IMR-90 (cell line): Measurements from ENCODE around the gene MYL10. TPM values are rescaled to one million over a fixed set of nuclear protein-coding genes. Genes with fewer than 3 reads are reported as not detected.

Experiments used
- ATAC-seq: fragments of 200-7000 bp; cut with Tn5 transposase; 2 replicates; pipeline ENCODE4 v1.9.1; 2020; ENCODE audit warnings: low read depth, mild to moderate bottlenecking, moderate library complexity
- BruUV-seq: library from RNA; stranded (reverse); fragments of 400-500 nt; replicated peaks from 2 replicates; lab custom pipeline; 2021; lab: Mats Ljungman, UMichigan
- CTCF ChIA-PET: fragments of 300-600 bp; formaldehyde crosslinking; extraction: SDS; loops from one replicate; lab custom pipeline; 2021; ENCODE audit warnings: antibody characterized with exemption; lab: Yijun Ruan, JAX
- POLR2A ChIA-PET: fragments of 300-600 bp; sonication (Branson Sonifier 250); formaldehyde crosslinking; loops from one replicate; lab custom pipeline; 2022; ENCODE audit warnings: antibody characterized with exemption; ENCODE audit not compliant: unreplicated experiment; lab: Charles Lee
- DNase-seq: peaks from one replicate; pipeline ENCODE4 v3.0.0; 2013
- H2AFZ ChIP-seq: replicated peaks from 2 replicates; pipeline ENCODE3; 2013; ENCODE audit warnings: low read length, mild to moderate bottlenecking; ENCODE audit not compliant: poor library complexity
- H2AK5ac ChIP-seq: 2 replicates; pipeline ENCODE4 v1.6.1; 2013; ENCODE audit warnings: low read depth, low read length, inconsistent platforms
- H2AK9ac ChIP-seq: replicated peaks from 2 replicates; pipeline ENCODE3; 2013; ENCODE audit warnings: mild to moderate bottlenecking, low read depth, low read length, moderate library complexity; ENCODE audit not compliant: poor library complexity
- H2BK120ac ChIP-seq: 2 replicates; pipeline ENCODE4 v1.6.1; 2013; ENCODE audit warnings: low read depth, low read length, inconsistent platforms
- H2BK15ac ChIP-seq: 3 replicates; pipeline ENCODE4 v1.6.1; 2013; ENCODE audit warnings: low read depth, low read length, inconsistent platforms
- H2BK20ac ChIP-seq: 2 replicates; pipeline ENCODE4 v1.6.1; 2013; ENCODE audit warnings: low read depth, mild to moderate bottlenecking, inconsistent platforms, low read length, moderate library complexity
- H2BK5ac ChIP-seq: 2 replicates; pipeline ENCODE4 v1.6.1; 2013; ENCODE audit warnings: mild to moderate bottlenecking, low read depth, low read length, inconsistent platforms; ENCODE audit not compliant: poor library complexity, severe bottlenecking
- H3K14ac ChIP-seq: replicated peaks from 2 replicates; pipeline ENCODE4 v1.6.1; 2013; ENCODE audit warnings: low read depth, low read length, inconsistent platforms
- H3K18ac ChIP-seq: 2 replicates; pipeline ENCODE4 v1.6.1; 2013; ENCODE audit warnings: low read depth, low read length, control low read depth
- H3K23ac ChIP-seq: 2 replicates; pipeline ENCODE4 v1.6.1; 2013; ENCODE audit warnings: low read depth, low read length, inconsistent platforms
- H3K27ac ChIP-seq: 2 replicates; pipeline ENCODE4 v1.5.1; 2013; ENCODE audit warnings: mild to moderate bottlenecking, control low read depth, low read length; ENCODE audit not compliant: insufficient read depth
- H3K27me3 ChIP-seq: 2 replicates; pipeline ENCODE4 v1.6.1; 2013; ENCODE audit warnings: low read length; ENCODE audit not compliant: control insufficient read depth, insufficient read depth
- H3K36me3 ChIP-seq: 2 replicates; pipeline ENCODE4 v1.6.1; 2013; ENCODE audit warnings: low read length, mixed read lengths; ENCODE audit not compliant: control insufficient read depth, insufficient read depth
- H3K4ac ChIP-seq: 2 replicates; pipeline ENCODE4 v1.6.1; 2013; ENCODE audit warnings: low read depth, low read length, inconsistent platforms
- H3K4me1 ChIP-seq: 2 replicates; pipeline ENCODE4 v1.6.1; 2013; ENCODE audit warnings: low read length, mixed read lengths; ENCODE audit not compliant: control insufficient read depth, insufficient read depth
- H3K4me2 ChIP-seq: 2 replicates; pipeline ENCODE4 v1.6.1; 2013; ENCODE audit warnings: low read depth, mild to moderate bottlenecking, control low read depth, low read length, moderate library complexity
- H3K4me3 ChIP-seq: 2 replicates; pipeline ENCODE4 v1.5.1; 2013; ENCODE audit warnings: low read depth, mild to moderate bottlenecking, control low read depth, low read length, moderate library complexity; ENCODE audit not compliant: insufficient read depth
- H3K56ac ChIP-seq: 2 replicates; pipeline ENCODE4 v1.6.1; 2013; ENCODE audit warnings: low read length, inconsistent platforms; ENCODE audit not compliant: insufficient read depth; ENCODE audit errors: extremely low read depth
- H3K79me1 ChIP-seq, 2 experiments: 2 replicates each; pipeline ENCODE4 v1.6.1; 2013; ENCODE audit warnings: low read length in 2 of 2, inconsistent platforms in 1 of 2, low read depth in 1 of 2
- H3K9ac ChIP-seq: 2 replicates; pipeline ENCODE4 v1.6.1; 2013; ENCODE audit warnings: low read depth, low read length, control low read depth
- H3K9me1 ChIP-seq: 2 replicates; pipeline ENCODE4 v1.6.1; 2013; ENCODE audit warnings: low read length, inconsistent platforms; ENCODE audit not compliant: insufficient read depth
- H3K9me3 ChIP-seq: 2 replicates; pipeline ENCODE4 v1.6.1; 2013; ENCODE audit warnings: low read length; ENCODE audit not compliant: control insufficient read depth, insufficient read depth
- H4K20me1 ChIP-seq: 2 replicates; pipeline ENCODE4 v1.6.1; 2013; ENCODE audit warnings: low read length, inconsistent platforms; ENCODE audit not compliant: insufficient read depth
- H4K5ac ChIP-seq: 2 replicates; pipeline ENCODE4 v1.6.1; 2013; ENCODE audit warnings: mild to moderate bottlenecking, low read depth, low read length, control low read depth
- H4K8ac ChIP-seq, 2 experiments: 2 replicates each; pipeline ENCODE4 v1.6.1; 2013; ENCODE audit warnings: low read depth in 2 of 2, low read length in 2 of 2, control low read depth in 1 of 2, inconsistent platforms in 1 of 2
- H4K91ac ChIP-seq: 2 replicates; pipeline ENCODE4 v1.6.1; 2013; ENCODE audit warnings: low read depth, low read length, inconsistent platforms; ENCODE audit not compliant: insufficient read depth
- CEBPB ChIP-seq: IDR thresholded peaks from 2 replicates; pipeline ENCODE4 v1.6.1; 2012; ENCODE audit warnings: low read depth, low read length, improper control_type of control experiment
- MAZ ChIP-seq: IDR thresholded peaks from 2 replicates; pipeline ENCODE4 v1.6.1; 2012; ENCODE audit warnings: low read depth, mild to moderate bottlenecking, low read length, improper control_type of control experiment, moderate library complexity, borderline replicate concordance
- MXI1 ChIP-seq: IDR thresholded peaks from 2 replicates; pipeline ENCODE4 v1.6.1; 2012; ENCODE audit warnings: low read depth, mild to moderate bottlenecking, low read length, moderate library complexity, borderline replicate concordance
- NFE2L2 ChIP-seq: fragments of 150-350 bp; IDR thresholded peaks from 2 replicates; pipeline ENCODE4 v1.6.1; 2016; ENCODE audit warnings: low read depth, mild to moderate bottlenecking, low read length
- RCOR1 ChIP-seq: IDR thresholded peaks from 2 replicates; pipeline ENCODE4 v1.6.1; 2012; ENCODE audit warnings: mild to moderate bottlenecking, low read length, improper control_type of control experiment; ENCODE audit not compliant: insufficient replicate concordance
- SMC3 ChIP-seq: fragments of 150-350 bp; IDR thresholded peaks from 2 replicates; pipeline ENCODE4 v1.6.1; 2016; ENCODE audit warnings: low read depth, mild to moderate bottlenecking, antibody characterized with exemption, low read length, moderate library complexity
- WGBS, 2 experiments: methylation state at CpG; one replicate each; pipeline versions ENCODE4 v1.1.5 to v1.1.7; 2013; ENCODE audit warnings: missing lambda C conversion rate in 2 of 2; ENCODE audit not compliant: insufficient read length in 1 of 2; ENCODE audit errors: extremely low coverage in 2 of 2; 5-methylcytosine and 5-hydroxymethylcytosine counted together
- dilution Hi-C: fragments of 300-500 bp; cut with HindIII; formaldehyde crosslinking; loops from one replicate; pipeline ENCODE4 v1.14.3; 2018; ENCODE audit warnings: low sequenced_read_pairs; ENCODE audit not compliant: unreplicated experiment
- in situ Hi-C: fragments of 300-500 bp; cut with MboI; formaldehyde crosslinking; loops from 3 replicates; pipeline ENCODE4 v1.14.3; 2019; ENCODE audit warnings: low sequenced_read_pairs, inconsistent platforms, mixed read lengths
- intact Hi-C: fragments of 100-400 bp; cut with micrococcal nuclease; formaldehyde crosslinking; loops from 2 replicates; pipeline ENCODE4 v1.10.0; 2022
- polyA plus RNA-seq, 3 experiments: library from polyadenylated mRNA; depleted of rRNA; stranded (reverse); fragments of >200 nt; gene quantifications; 2 replicates each; pipeline ENCODE4 v1.2.3, GENCODE V29; 2012; ENCODE audit warnings: low replicate concordance in 1 of 3
- total RNA-seq: library from RNA; depleted of rRNA; stranded (reverse); fragments of >200 nt; gene quantifications from 2 replicates; pipeline ENCODE4 v1.2.3, GENCODE V29; 2012
- TF ChIP-seq, protein P1 (sequence below): conservative IDR thresholded peaks from 2 replicates; pipeline ENCODE4 v1.5.1; 2012; ENCODE audit warnings: mild to moderate bottlenecking, low read depth, low read length, improper control_type of control experiment
- TF ChIP-seq, protein P2 (sequence below): fragments of 150-350 bp; IDR thresholded peaks from 2 replicates; pipeline ENCODE4 v1.6.1; 2017; ENCODE audit warnings: mild to moderate bottlenecking, antibody characterized with exemption, low read length, low read depth

The MYL10 gene
- total and polyA plus RNA-seq, 2 of the 4 experiments (the other 2 are of a cell fraction): not detected

DNA sequence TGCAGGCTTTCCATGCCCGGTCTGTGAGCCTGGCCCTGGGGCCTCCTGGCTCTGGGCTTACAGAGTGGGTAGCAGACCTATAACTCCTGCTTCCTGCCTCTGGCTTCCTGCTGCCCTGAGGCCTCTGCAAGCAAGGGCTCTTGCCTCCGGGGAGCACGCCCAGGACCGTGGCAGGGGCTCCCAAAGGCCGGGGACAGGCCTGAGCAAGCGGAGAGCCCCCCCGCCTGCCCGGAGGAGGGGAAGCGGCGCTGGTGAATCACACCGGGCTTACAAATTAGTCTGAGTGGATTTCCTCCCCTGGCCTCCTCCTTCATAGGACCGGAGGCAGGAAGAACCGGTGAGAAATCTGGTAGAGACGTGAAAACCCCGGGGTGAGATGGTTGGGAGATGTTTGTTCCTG lies 1.5 kb upstream of the MYL10 start:
- peak overlapping the region; percentile 35 for H2AFZ ChIP-seq
- H3K4me1 ChIP-seq: no peaks in the 10 kb centered on the region
- dilution Hi-C loops: no loop called here
- no peak overlapping the region for H4K8ac ChIP-seq
- H3K9me1 ChIP-seq: no peaks in the 10 kb centered on the region
- H3K14ac ChIP-seq: no peak overlapping the region
- H3K56ac ChIP-seq: no peak overlapping the region
- no peaks in the 10 kb centered on the region for H3K79me1 ChIP-seq
- ATAC-seq (peak; percentile 17; the same call in 1 of the 2 replicates), DNase-seq (peak; percentile 18)
- no peak overlapping the region for H3K4ac ChIP-seq
- H4K5ac ChIP-seq: no peak overlapping the region
- no peak overlapping the region for H2BK120ac ChIP-seq
- H3K9me3 ChIP-seq: peaks cover 4% of the 10 kb centered on the region; the same call in 1 of the 2 replicates
- WGBS, 2 experiments: 60% methylated on average over 1 of the region's 15 CpGs; no CpG with 5 or more reads in 1 of the 2 experiments
- H4K20me1 ChIP-seq: no peaks in the 10 kb centered on the region
- no peak overlapping the region for H4K91ac ChIP-seq
- no peak overlapping the region for H2BK5ac ChIP-seq
- H3K4me2 ChIP-seq: no peak overlapping the region
- H3K4me3 ChIP-seq: no peak overlapping the region
- ChIA-PET POLR2A (interaction anchor here (0.6 kb wide), 1 partner anchor 99 kb away, joined by 7 read pairs; no protein-coding TSS in a partner anchor), CTCF (no interaction called here)
- BruUV-seq: no TSS peak
- no peak overlapping the region for H3K9ac ChIP-seq
- H3K23ac ChIP-seq: no peak overlapping the region
- TF ChIP-seq, protein P1, sequence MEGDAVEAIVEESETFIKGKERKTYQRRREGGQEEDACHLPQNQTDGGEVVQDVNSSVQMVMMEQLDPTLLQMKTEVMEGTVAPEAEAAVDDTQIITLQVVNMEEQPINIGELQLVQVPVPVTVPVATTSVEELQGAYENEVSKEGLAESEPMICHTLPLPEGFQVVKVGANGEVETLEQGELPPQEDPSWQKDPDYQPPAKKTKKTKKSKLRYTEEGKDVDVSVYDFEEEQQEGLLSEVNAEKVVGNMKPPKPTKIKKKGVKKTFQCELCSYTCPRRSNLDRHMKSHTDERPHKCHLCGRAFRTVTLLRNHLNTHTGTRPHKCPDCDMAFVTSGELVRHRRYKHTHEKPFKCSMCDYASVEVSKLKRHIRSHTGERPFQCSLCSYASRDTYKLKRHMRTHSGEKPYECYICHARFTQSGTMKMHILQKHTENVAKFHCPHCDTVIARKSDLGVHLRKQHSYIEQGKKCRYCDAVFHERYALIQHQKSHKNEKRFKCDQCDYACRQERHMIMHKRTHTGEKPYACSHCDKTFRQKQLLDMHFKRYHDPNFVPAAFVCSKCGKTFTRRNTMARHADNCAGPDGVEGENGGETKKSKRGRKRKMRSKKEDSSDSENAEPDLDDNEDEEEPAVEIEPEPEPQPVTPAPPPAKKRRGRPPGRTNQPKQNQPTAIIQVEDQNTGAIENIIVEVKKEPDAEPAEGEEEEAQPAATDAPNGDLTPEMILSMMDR: no peak
- TF ChIP-seq RCOR1: no peak
- TF ChIP-seq NFE2L2: no peak
- no peak for TF ChIP-seq MXI1
- TF ChIP-seq, protein P2, sequence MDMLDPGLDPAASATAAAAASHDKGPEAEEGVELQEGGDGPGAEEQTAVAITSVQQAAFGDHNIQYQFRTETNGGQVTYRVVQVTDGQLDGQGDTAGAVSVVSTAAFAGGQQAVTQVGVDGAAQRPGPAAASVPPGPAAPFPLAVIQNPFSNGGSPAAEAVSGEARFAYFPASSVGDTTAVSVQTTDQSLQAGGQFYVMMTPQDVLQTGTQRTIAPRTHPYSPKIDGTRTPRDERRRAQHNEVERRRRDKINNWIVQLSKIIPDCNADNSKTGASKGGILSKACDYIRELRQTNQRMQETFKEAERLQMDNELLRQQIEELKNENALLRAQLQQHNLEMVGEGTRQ: no peak
- TF ChIP-seq SMC3: no peak
- TF ChIP-seq CEBPB: no peak
- TF ChIP-seq MAZ: no peak
- H3K27ac ChIP-seq: no peak overlapping the region
- peak overlapping the region; percentile 55 for H2AK9ac ChIP-seq
- no peak overlapping the region for H2BK15ac ChIP-seq
- intact Hi-C loops: no loop called here
- H2BK20ac ChIP-seq: no peak overlapping the region
- no peak overlapping the region for H3K18ac ChIP-seq
- in situ Hi-C loops: no loop called here
- peaks cover 18% of the 10 kb centered on the region for H3K27me3 ChIP-seq
- no peaks in the 10 kb centered on the region for H3K36me3 ChIP-seq
- no peak overlapping the region for H2AK5ac ChIP-seq
